ENCODE results near the gene RDH16.

RDH16 gene

GRCh38 chr12:56995930-56996496, 38.6 kb upstream of the RDH16 start:
- Histone ChIP-seq H3K4me3 (ENCODE audit: low read depth, low read length) (no peak overlapping the region), H3K27me3 (no peaks in the 10 kb centered on the region), H3K4me1 (no peaks in the 10 kb centered on the region), H3K9me3 (no peaks in the 10 kb centered on the region), H3K36me3 (peaks cover 11% of the 10 kb centered on the region)
- DNase-seq, result no peak
- TF ChIP-seq CTCF (IDR thresholded peaks at IDR 0.05; ENCODE audit: low read depth, low read length), result no peak

- no peak for TF ChIP-seq CTCF (IDR thresholded peaks at IDR 0.05; ENCODE audit: low read depth, low read length)
- H3K4me1 ChIP-seq, result no peaks in the 10 kb centered on the region
- peaks cover 6% of the 10 kb centered on the region for H3K36me3 ChIP-seq
- DNase-seq, result no peak
- H3K27me3 ChIP-seq, result no peaks in the 10 kb centered on the region
- no peak overlapping the region for H3K4me3 ChIP-seq (ENCODE audit: low read depth, low read length)
- no peaks in the 10 kb centered on the region for H3K9me3 ChIP-seq
These were observed 38.0 kb upstream of the RDH16 start for GRCh38 chr12:56995201-56995929.

GRCh38 chr12:56994231-56994746, 36.9 kb upstream of the RDH16 start:
- DNase-seq, result no peak
- Histone ChIP-seq H3K27me3 (no peaks in the 10 kb centered on the region), H3K4me1 (no peaks in the 10 kb centered on the region), H3K4me3 (ENCODE audit: low read depth, low read length) (no peak overlapping the region), H3K9me3 (no peaks in the 10 kb centered on the region), H3K36me3 (peaks cover 4% of the 10 kb centered on the region; the same call in 1 of the 2 replicates)
- no peak for TF ChIP-seq CTCF (IDR thresholded peaks at IDR 0.05; ENCODE audit: low read depth, low read length)

GRCh38 chr12:56993346-56993745, 35.9 kb upstream of the RDH16 start:
- Histone ChIP-seq H3K36me3 (peaks cover 4% of the 10 kb centered on the region; the same call in 1 of the 2 replicates), H3K4me1 (no peaks in the 10 kb centered on the region), H3K9me3 (no peaks in the 10 kb centered on the region), H3K4me3 (ENCODE audit: low read depth, low read length) (no peak overlapping the region), H3K27me3 (0 out of 2 replicates have a peak, but pooled peaks cover 6% of the 10 kb centered on the region)
- DNase-seq, result no peak
- TF ChIP-seq CTCF (IDR thresholded peaks at IDR 0.05; ENCODE audit: low read depth, low read length), result no peak

- Histone ChIP-seq H3K36me3 (no peaks in the 10 kb centered on the region), H3K9me3 (no peaks in the 10 kb centered on the region), H3K4me3 (ENCODE audit: low read depth, low read length) (no peak overlapping the region), H3K27me3 (0 out of 2 replicates have a peak, but pooled peaks cover 8% of the 10 kb centered on the region), H3K4me1 (no peaks in the 10 kb centered on the region)
- no peak for DNase-seq
- no peak for TF ChIP-seq CTCF (IDR thresholded peaks at IDR 0.05; ENCODE audit: low read depth, low read length)
These were observed 34.2 kb upstream of the RDH16 start for GRCh38 chr12:56991319-56992246.

Data from BE2C (cell line).